A673 (cell line): ENCODE data around the gene NDUFB11. TPM values are rescaled to one million over a fixed set of nuclear protein-coding genes. Genes with fewer than 3 reads are reported as not detected.

Source experiments
- BruUV-seq: library from RNA; stranded (reverse); fragments of 400-500 nt; replicated peaks from 2 replicates; lab custom pipeline; 2021; lab: Mats Ljungman, UMichigan
- CTCF ChIA-PET: fragments of 300-600 bp; sonication (Branson Sonifier 250); formaldehyde crosslinking; loops from one replicate; lab custom pipeline; 2022; ENCODE audit warnings: antibody characterized with exemption; lab: Charles Lee
- POLR2A ChIA-PET: fragments of 300-600 bp; sonication (Branson Sonifier 250); formaldehyde crosslinking; loops from one replicate; lab custom pipeline; 2022; ENCODE audit warnings: antibody characterized with exemption; ENCODE audit not compliant: low non-redundant PET; lab: Charles Lee
- DNase-seq: peaks from one replicate; pipeline ENCODE4 v3.0.0-alpha.2; 2015; ENCODE audit warnings: low spot score
- H3K27ac ChIP-seq: fragments of 200-600 bp; sonication (generic); 2 replicates; pipeline ENCODE4 v1.5.1; 2016; ENCODE audit warnings: mixed run types, low read depth, mild to moderate bottlenecking, mixed read lengths, antibody characterized with exemption, low read length; ENCODE audit not compliant: poor library complexity, severe bottlenecking
- H3K27me3 ChIP-seq: fragments of 200-600 bp; sonication (generic); replicated peaks from 2 replicates; pipeline ENCODE4 v1.6.1; 2017; ENCODE audit warnings: mixed run types, low read depth, mild to moderate bottlenecking, mixed read lengths, antibody characterized with exemption, low read length; ENCODE audit not compliant: insufficient read depth, poor library complexity
- H3K36me3 ChIP-seq: fragments of 200-600 bp; sonication (generic); 2 replicates; pipeline ENCODE4 v1.6.1; 2016; ENCODE audit warnings: mixed run types, mild to moderate bottlenecking, mixed read lengths, antibody characterized with exemption, low read length; ENCODE audit not compliant: insufficient read depth, poor library complexity, severe bottlenecking
- H3K4me1 ChIP-seq: fragments of 200-600 bp; sonication (generic); 2 replicates; pipeline ENCODE4 v1.6.1; 2017; ENCODE audit warnings: mixed run types, mild to moderate bottlenecking, mixed read lengths, antibody characterized with exemption, low read length; ENCODE audit not compliant: insufficient read depth, poor library complexity, severe bottlenecking
- H3K4me3 ChIP-seq: fragments of 200-600 bp; sonication (generic); 2 replicates; pipeline ENCODE4 v1.5.1; 2016; ENCODE audit warnings: low read depth, mixed run types, mild to moderate bottlenecking, mixed read lengths, low read length; ENCODE audit not compliant: poor library complexity, severe bottlenecking
- H3K9me3 ChIP-seq: fragments of 200-600 bp; sonication (generic); 2 replicates; pipeline ENCODE4 v1.6.1; 2016; ENCODE audit warnings: mixed run types, low read depth, mild to moderate bottlenecking, mixed read lengths, antibody characterized with exemption, low read length; ENCODE audit not compliant: poor library complexity, severe bottlenecking
- EZH2 ChIP-seq: fragments of 200-600 bp; sonication (generic); IDR thresholded peaks from 2 replicates; pipeline ENCODE4 v1.6.1; 2017; ENCODE audit warnings: borderline replicate concordance, low read depth, mild to moderate bottlenecking, mixed read lengths, antibody characterized with exemption, low read length; ENCODE audit not compliant: poor library complexity, severe bottlenecking
- intact Hi-C: fragments of 100-400 bp; cut with micrococcal nuclease; formaldehyde crosslinking; loops from one replicate; pipeline ENCODE4 v1.10.0; 2022; ENCODE audit not compliant: unreplicated experiment
- total RNA-seq: library from RNA; stranded (reverse); gene quantifications from 2 replicates; pipeline ENCODE4 v1.2.3, GENCODE V29; 2021
- TF ChIP-seq, protein P1 (sequence below): fragments of 300-800, 200-600 bp; sonication (generic); conservative IDR thresholded peaks from 2 replicates; pipeline ENCODE4 v1.5.1; 2017; ENCODE audit warnings: low read depth, mild to moderate bottlenecking, antibody characterized with exemption, low read length, moderate library complexity, mixed read lengths

Gene NDUFB11
- total RNA-seq, 1 experiment from 2014 or later: 137 TPM

- CTCF ChIA-PET: no interaction called here
- intact Hi-C loops: no loop called here
Observed at GRCh38 chrX:47179221-47179927, 34.9 kb upstream of the NDUFB11 start.

GRCh38 chrX:47178337-47178736 is 33.8 kb upstream of the NDUFB11 start:
- no peaks in the 10 kb centered on the region for H3K9me3 ChIP-seq
- intact Hi-C loops: no loop called here
- no TSS peak for BruUV-seq
- CTCF ChIA-PET: no interaction called here
- no peaks in the 10 kb centered on the region for H3K4me1 ChIP-seq
- TF ChIP-seq EZH2: no peak
- TF ChIP-seq, protein P1, sequence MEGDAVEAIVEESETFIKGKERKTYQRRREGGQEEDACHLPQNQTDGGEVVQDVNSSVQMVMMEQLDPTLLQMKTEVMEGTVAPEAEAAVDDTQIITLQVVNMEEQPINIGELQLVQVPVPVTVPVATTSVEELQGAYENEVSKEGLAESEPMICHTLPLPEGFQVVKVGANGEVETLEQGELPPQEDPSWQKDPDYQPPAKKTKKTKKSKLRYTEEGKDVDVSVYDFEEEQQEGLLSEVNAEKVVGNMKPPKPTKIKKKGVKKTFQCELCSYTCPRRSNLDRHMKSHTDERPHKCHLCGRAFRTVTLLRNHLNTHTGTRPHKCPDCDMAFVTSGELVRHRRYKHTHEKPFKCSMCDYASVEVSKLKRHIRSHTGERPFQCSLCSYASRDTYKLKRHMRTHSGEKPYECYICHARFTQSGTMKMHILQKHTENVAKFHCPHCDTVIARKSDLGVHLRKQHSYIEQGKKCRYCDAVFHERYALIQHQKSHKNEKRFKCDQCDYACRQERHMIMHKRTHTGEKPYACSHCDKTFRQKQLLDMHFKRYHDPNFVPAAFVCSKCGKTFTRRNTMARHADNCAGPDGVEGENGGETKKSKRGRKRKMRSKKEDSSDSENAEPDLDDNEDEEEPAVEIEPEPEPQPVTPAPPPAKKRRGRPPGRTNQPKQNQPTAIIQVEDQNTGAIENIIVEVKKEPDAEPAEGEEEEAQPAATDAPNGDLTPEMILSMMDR: no peak
- peaks cover 53% of the 10 kb centered on the region for H3K36me3 ChIP-seq
- no peak for DNase-seq
- POLR2A ChIA-PET: no interaction called here
- no peak overlapping the region for H3K4me3 ChIP-seq
- no peaks in the 10 kb centered on the region for H3K27me3 ChIP-seq
- no peak overlapping the region for H3K27ac ChIP-seq

More at GRCh38 chrX:47179221-47179927, 34.9 kb upstream of the NDUFB11 start:
- TF ChIP-seq, protein P1: no peak
- TF ChIP-seq EZH2: no peak
- Histone ChIP-seq H3K9me3 (no peaks in the 10 kb centered on the region), H3K27ac (no peak overlapping the region), H3K27me3 (no peaks in the 10 kb centered on the region), H3K4me1 (no peaks in the 10 kb centered on the region), H3K36me3 (peaks cover 48% of the 10 kb centered on the region), H3K4me3 (no peak overlapping the region)
- POLR2A ChIA-PET: no interaction called here
- no peak for DNase-seq
- no TSS peak for BruUV-seq

DNA sequence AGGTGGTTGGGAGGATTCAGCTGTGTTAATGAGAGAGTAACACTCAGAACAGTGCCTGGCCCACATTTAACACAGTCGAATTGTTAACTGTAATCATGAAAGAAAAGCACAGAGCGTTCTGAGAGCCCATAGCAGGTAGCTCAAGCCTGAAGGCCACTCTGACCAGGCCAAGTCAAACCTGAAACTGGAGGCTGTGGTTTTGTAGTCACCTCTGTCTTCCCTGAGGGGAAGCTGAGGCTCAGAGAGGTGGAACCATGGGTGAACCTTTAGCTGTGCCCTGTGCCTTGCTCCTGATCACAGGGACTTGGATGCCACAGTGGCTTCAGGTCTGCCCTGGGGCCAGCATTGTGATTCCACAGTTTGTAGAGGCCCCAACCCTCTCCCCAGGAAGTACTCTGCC is 32.6 kb upstream of the NDUFB11 start:
- Histone ChIP-seq H3K36me3 (peaks cover 53% of the 10 kb centered on the region), H3K27ac (no peak overlapping the region), H3K4me3 (no peak overlapping the region), H3K4me1 (no peaks in the 10 kb centered on the region), H3K9me3 (no peaks in the 10 kb centered on the region), H3K27me3 (no peaks in the 10 kb centered on the region)
- TF ChIP-seq, protein P1: no peak
- TF ChIP-seq EZH2: no peak
- POLR2A ChIA-PET: no interaction called here
- intact Hi-C loops: no loop called here
- BruUV-seq: no TSS peak
- CTCF ChIA-PET: no interaction called here
- no peak for DNase-seq
